Medulla oblongata (tissue), 1 donor: Measurements from ENCODE around the gene DCAKD.
A peak's percentile ranks its signal among the peaks of the same experiment; 100 is the strongest.
"Not testable (repeated sequence)": the region's sequence is repeated elsewhere in the genome, so short reads cannot be mapped to it uniquely, and the experiment has no call there.

ENCODE experiments used
- DNase-seq: peaks from one replicate; pipeline ENCODE4 v3.0.0-alpha.2; 2015; ENCODE audit errors: extremely low spot score

DCAKD gene

DNA sequence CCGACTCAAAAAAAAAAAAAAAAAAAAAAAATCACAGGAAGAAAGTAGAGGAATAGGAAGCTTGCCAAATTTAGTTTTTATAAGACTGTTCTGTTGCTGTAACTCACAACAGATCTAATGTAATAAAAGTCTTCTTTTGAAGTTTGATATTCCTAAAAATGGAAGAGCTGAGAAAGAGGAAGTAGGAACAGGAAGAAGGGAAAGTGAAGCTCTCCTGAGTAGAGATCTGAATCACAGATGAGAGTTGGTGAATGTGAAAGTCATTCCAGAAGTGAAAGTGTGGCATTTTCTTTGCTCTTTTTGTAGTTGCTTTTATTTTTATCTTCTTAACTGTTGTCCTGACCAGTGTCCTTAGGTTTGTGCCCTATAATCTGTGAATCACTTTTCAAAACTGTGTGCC is 11.8 kb upstream of the DCAKD start:
- no peak for DNase-seq

DNA sequence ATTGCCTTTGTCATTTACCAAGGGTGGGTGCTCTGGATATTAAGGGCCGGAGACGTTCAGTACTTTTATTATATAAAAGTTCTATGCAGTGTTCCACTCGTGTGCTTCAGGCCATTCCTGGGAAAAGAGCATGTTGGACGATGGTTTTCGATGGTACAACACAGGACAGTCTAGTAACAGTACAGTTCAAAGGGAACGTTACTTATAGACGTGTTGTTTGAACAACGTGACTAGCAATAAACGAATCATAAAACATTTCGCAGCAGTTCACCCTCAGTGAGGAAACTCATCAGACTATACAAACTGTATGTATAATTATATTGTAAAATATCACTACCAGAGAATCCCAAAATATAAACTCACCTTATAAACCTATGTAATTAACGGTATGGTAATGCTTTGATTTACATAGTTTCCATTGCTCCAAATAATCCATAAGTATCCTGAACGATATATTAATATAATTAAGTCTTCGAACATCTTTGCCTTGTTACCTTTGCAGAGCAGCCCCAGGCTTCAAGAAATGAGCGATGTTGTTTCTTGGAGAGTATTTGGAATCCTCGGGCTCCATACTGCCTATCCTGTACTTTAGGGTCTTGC is 10.3 kb upstream of the DCAKD start:
- no peak for DNase-seq

DNA sequence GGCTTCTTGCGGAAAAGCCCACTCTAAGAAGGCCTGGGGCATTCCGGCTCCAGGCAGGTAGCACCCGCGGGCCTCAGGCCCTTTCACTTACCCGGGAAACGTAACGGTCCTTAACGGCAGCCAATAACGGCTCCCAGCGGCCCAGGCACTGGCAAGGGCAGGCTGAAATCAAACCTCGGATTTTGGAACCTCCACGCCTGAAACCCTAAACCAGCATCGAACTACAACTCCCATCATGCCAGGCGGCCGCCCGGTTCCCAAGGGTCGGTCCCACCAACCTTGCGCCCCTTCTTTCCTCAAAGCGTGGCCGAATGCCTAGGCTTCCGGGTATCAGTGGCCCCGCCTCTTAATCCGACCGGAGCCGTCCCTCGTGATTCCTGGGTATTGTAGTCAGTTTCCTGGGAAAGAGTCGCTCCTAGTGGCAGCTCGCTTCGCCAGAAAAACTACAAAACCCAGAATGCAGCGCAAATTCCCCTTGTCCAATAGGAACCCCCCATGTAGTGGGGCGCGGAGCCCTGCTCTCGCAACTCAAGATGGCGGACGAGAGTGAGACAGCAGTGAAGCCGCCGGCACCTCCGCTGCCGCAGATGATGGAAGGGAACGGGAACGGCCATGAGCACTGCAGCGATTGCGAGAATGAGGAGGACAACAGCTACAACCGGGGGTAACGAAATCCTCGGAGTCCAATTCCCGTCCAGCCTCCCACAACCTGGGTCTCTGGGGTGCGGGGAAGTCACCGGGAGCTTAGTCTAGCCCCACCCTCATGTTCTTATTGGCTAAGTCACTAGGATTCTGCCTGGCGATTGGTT is 9.6 kb upstream of the DCAKD start, which contains the start of gene NMT1:
TSS of gene NMT1 (plus strand) at position 521 of the 809 bp plus-strand sequence. CDS start at position 534, 13 bp downstream.
- peak; percentile 100 for DNase-seq

DNA sequence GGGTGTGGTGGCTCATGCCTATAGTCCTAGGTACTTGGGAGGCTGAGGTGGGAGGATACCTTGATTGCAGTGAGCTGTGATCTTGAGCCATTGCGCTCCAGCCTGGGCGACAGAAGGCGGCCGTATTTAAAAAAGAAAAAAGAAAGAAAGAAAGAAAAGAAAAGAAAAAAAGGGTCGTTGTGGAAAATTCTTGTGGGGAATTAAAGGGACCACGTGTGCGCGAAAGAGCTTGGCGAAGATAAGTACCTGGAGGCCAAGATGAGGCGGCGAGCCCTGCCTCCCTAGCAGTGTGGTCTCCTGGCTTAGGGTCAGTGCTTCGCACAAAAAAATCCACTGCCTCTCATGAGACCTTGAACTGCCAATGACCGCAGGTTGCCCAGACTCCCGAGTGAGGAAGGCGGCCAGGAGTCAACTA is 9.0 kb upstream of the DCAKD start:
- no peak for DNase-seq

DNA sequence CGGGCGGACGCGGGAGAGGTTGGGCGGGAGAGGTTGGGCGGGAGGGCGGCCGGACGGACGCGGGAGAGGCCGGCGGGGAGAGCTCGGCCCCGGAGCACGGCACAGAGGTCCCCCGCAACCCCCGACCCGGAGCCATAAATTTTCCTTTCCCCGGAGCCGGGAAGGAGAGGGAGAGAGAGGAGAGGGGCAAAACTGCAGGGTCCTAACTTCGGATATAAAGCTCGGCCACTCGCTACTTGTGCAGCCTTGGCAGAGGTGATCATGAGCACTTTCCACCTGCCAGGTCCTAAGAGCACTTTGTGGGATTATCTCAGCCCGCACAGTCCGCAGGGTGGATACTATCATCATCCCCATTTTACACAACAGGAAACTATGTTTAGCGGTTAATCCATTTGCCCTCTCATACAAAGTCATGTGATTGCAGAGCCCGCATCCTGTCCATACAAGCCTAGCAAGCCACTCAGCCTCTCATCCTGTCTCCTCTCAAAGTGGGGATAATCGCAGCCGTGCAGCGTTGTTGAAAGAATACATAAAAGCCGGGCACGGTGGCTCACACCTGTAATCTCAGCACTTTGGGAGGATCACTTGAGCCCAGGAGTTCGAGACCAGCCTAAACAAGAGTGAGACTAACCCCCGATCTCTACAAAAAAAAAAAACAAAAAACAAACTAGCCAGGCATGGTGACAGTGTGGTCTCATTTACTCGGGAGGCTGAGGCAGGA is 780 bp upstream of the DCAKD start:
- DNase-seq: no peak

DNA sequence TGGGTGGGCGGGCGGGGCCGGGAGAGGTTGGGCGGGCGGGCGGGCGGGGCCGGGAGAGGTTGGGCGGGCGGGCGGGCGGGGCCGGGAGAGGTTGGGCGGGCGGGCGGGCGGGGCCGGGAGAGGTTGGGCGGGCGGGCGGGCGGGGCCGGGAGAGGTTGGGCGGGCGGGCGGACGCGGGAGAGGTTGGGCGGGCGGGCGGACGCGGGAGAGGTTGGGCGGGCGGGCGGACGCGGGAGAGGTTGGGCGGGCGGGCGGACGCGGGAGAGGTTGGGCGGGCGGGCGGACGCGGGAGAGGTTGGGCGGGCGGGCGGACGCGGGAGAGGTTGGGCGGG is 254 bp upstream of the DCAKD start:
- not testable (repeated sequence) for DNase-seq

DNA sequence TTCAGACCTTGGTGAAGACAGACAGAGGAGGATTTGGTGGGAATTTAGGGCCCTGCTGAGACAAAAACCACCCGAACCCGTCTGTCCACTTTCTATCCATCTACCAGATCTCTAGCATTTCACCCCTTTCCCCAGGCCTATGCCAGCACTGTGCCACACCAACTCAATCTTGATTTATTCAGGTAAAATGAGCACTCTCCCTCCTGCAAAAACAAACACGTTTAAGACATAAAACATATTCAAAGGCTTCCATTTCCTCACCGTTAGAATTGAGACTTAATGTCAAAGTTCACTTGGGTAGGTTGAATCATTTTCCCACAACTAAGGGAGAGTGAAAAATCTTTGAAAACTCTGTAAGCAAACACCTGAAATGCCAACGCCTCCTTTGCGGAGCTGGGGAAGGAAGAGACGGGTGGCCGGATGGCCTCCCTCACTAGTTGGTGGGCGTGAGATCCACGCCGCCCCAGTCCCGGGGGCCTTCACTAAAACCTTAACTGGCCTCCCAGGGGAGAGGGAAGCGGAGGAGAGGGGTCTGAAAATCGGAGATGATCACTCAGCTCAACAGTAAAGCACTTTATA is 862 bp downstream of the DCAKD start:
- no peak for DNase-seq

DNA sequence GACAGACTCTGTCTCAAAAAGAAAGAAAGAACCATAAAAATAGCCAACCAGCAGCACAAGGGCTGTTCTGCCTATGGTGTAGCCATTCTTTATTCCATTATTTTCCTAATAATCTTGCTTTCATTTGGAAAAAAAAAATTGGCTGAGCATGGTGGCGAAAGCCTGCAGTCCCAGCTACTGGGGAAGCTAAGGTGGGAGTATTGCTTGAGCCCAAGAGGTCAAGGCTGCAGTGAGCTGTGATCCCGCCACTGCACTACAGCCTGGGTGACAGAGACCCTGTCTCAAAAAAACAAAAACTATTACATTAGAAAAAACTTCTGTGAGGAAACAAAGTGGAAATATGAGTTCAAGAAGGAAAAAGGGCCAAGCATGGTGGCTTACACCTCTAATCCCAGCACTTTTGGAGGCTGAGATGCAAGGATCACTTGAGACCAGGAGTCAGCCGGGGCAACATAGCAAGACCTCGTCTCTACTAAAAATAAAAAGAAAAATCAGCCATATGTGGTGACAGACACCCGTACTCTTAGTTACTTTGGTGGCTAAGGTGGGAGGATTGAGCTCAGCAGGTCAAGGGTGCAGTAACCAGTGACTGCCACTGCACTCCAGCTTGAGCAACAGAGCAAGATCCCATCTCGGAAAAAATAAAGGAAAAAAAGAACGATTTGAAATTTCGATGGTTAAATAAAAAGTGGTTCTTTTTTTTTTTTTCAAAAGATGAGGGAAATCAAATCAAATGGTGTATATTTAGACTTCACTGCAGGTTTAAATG is 2.5 kb downstream of the DCAKD start:
- DNase-seq: no peak

DNA sequence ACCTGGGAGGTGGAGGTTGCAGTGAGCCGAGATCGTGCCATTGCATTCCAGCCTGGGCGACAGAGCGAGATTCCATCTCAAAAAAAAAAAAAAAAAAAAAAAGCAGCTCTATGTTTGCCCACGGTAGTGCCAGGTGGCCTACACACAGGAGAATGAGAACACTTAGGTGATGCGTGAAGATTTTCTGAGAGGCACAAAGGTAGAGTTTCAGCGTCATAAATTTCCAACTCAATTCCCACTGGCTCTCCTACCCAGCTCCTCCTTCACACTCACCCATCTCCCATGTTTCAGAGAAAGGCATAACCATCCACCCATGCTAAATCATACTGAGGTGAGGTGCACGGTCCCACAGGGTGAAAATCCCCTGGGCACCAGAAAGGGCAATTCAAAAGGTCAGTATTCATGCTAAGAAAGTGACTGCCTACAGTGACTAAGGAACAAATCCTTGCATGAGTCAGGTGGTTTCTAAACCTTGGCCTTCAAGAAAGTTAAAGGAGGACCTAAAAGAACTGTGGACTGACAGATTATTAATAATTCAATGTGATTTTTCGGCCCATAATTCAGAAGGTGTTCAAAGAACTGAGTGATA is 4.8 kb downstream of the DCAKD start:
- DNase-seq: no peak

DNA sequence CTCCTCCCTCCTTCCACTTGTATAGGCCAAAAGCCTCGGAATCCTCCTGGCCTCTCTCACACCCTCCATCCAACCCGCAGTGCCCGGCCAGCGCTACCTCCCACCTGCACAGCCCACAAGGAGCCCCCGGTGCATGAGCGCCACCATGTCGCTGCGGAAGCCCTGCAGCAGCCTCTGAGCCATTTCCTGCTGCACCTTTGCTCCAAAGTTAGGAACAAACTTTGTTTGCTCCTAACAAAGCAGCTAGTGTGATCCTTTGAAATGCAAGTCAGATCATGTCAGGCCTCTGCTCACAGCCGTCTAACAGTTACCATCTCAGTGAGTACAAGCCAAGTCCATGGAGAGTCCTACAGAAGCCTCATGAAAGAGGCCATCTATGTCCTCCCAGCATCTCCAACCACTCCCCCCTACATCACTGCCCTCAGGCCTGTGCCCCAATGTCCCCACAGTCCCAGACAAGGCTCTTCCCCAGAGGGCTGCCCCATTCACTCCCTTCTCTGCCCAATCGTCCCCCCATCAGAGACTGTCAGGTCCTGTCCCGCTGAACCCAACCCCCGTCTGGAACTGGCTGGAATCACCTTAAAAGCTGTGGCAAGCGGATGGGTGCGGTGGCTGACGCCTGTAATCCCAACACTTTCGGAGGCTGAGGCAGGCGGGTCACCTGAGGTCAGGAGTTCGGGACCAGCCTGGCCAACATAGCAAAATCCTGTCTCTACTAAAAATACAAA is 7.5 kb downstream of the DCAKD start:
- no peak for DNase-seq

DNA sequence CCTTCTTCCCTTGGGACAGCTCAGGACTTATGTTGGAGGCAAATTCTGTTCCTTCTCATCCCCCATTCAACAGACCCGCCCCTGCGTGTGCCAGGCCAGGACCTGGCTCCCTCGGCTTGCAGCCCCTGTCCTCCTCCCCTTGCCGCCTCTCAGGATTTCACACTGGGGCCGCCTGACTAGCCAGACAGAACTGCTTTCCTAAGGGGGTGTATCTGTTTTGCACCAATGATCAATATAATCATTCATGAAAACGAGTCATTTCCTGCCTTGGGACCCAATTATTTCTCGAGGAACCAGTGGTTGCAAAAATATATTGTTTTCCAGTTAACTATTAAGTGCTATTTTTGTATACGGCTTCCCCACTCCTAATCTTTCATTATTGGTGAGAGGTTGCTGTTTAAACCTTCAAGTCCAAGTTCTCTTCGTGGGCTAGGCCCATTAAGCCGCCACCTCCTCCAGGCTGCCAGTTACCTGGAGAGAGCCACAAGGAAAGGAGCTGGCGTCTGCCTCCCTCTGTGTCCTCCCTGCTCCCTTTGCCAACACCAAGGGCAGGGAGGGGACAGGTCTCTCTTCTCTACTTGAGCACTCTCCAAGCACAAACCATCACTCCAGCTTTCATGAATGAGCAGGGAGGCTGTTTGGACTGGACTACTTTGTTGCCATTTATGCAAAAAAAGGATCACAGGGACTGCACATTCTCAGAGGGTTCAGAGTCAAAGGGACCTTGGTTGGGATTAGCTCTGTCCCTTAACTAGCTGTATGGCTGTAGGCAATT is 8.9 kb downstream of the DCAKD start:
- DNase-seq: no peak

DNA sequence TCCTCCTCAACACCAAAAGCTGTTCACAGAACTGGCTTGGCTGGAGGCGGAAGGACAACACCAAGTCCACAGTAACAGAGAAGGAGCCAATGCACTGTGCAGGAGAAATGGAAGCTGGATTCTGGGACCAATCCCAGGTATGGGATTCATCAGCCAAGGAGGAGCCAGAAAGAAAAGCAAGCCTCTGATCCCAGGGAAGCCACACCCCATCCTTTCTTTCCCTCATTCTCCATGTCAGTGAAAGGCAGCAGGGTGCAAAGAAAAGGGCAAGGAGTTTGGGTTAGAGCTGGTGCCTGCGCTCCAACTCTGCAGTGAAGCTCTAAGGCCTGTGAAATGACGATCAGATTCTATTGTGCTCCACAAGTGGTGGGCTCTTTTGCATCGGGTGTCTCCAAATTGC is 11.0 kb downstream of the DCAKD start:
- peak; percentile 58 for DNase-seq

DNA sequence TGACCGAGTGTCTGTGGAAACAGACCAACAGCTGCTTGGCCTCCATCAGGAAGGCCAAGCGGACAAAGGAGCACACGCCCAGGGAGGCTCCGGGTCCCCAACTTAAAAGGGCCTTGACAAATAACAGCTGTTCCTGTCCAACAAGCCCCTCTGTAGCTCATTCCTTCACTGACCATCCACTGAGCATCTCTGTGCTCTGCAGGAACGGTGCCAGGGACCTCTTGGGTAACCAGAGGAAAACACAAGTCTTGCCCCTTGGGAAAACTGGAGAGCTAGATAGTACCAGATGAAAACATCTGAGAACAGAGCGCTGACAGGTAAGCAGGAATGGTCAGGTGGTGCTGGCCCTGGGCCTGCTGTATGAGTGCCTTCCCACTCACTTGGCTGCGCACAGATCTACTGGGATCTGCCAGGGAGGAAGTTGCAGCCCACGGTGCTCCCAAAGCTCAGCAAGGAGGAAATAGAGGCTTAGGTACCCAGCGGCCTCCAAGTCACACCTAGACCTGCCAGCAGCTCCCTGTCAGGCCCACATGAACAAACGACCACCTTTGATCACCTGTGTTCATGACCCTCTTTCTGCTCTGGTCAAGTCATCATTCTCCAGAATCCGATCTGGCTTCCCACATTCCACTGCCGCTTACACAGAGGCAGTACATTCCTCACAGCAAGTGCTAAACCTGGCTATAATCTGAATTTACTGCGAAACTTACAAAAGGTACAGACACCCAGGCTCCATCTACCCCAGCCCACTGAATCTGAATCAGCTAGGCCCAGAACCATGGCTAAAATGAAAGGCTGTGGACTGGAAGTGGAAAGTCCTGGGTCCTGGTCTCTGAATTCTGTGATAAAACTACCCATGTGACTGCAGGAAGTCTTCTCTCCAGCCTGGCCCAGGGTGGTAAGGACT is 12.5 kb downstream of the DCAKD start:
- no peak for DNase-seq

DNA sequence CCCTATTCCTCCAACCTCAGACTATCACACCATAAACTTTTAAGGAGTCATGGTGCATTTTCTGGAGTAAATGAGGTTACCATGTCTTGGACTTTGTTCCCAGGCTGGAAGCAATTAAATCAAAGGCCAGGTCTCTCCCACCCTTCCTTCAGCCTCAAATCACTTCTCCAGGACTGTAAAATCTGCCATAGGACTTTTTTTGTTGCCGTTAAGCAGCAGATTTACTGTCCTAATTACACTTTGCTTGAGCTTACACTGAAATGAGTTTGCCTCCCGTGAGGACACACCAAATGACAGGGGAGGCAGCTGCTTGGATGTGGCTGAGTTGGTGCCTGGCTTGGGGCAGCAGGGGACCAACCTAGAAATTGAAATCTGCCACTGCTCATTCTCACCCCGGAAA is 14.7 kb downstream of the DCAKD start:
- no peak for DNase-seq

DNA sequence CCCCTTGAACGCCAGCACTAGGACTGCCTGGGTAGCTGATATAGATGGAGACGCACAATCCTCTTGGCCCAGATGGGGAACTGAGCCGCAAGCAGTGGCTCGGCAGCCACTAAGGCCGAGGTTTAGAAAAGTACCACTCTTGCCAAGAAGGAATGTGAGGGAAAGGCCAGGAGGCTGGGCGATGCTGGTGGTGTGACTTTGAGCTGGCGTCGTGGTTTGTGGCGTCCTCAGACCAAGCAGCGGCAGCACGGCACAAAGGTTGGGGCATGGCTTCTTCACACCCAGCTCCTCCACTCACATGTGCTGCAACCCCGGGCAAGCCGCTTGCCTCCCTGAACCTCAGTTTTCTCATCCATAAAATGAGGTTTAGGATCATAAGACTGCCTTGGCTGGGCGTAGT is 15.6 kb downstream of the DCAKD start:
- no peak for DNase-seq

DNA sequence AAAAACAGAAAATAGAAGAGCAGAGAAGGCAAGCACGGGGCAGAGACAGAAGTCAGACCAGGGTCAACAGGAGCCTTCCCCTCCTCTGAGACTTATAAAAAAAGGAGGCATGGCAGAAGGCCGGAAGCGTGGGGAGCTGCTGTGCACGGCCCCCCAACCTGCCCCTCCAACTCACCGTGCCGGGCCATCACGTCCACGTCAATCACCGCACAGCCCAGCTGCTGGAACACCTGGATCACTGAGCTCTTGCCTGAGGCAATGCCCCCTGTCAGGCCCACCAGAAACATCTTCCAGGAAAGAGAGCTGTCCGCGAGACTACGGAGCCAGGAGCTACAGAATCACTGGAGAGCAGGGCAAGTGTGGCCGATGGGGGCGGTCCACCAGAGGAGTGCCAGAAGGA is 16.8 kb downstream of the DCAKD start:
- DNase-seq: no peak

DNA sequence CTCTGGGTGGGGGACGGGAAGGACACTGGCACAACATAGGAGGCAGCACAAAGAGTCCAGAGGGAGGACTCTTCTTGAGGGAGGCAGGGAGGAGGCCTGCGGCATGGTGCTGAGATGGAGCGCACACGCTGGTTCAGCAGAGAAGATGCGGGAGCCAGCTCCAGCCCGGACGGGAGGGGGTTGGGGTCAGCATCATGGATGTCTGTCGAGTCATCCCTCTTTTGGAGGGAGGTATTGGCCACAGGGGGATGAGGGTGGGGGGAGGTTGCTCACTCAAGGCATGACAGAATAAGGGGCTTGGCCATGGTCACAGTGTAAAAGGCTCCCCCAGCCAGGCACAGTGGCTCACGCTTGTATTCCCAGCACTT is 19.3 kb downstream of the DCAKD start:
- no peak for DNase-seq

DNA sequence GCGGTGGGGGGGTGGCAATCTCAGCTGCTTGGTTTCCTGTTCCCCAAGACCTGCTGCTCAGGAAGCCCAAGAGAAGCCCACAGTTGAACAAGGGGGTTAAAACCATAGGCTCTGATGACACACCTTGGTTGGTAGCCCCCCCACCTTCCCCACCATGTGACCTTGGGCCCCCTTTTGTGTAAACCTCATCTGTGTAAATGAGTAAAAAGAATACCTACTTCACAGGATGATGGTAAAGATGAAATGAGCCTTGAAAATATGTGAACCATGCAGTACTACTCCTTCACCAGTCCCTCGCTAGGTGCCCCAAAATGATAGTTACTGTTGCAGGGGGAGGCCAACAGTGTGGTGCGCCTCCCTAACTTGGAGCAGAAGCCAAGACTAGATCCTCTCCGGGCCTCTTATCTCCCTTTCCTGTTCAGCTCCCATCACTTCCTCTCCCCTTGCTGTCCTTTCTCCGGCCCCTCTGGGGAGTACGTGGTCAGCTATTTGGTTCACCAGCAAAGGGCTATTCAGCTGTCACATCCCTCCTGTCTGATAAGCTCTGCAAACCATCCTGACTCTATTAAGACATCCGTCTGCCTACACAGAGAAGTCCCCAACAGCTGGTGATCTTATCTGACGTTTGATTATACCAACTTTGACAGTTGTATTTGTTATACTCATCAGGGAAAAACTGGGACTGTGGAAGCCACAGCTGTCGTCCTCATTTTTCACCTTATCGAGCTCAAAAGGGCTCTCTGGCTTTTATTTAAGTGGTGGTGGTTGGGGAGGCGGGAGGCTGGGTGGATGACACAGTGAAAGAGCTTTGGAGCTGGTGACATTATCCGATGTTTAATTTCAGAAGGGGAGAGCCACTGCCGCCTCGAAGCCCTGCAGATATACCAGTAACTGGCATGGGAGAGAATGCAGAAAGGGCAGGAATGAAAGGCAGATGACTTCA is 19.9 kb downstream of the DCAKD start:
- no peak for DNase-seq
